ENCODE measurements around the gene DCP2. TPM values are rescaled to one million over a fixed set of nuclear protein-coding genes. Genes with fewer than 3 reads are reported as not detected.

Gene DCP2
- total RNA-seq, 1 donor from 2014 or later, result 93.0 TPM

DNA sequence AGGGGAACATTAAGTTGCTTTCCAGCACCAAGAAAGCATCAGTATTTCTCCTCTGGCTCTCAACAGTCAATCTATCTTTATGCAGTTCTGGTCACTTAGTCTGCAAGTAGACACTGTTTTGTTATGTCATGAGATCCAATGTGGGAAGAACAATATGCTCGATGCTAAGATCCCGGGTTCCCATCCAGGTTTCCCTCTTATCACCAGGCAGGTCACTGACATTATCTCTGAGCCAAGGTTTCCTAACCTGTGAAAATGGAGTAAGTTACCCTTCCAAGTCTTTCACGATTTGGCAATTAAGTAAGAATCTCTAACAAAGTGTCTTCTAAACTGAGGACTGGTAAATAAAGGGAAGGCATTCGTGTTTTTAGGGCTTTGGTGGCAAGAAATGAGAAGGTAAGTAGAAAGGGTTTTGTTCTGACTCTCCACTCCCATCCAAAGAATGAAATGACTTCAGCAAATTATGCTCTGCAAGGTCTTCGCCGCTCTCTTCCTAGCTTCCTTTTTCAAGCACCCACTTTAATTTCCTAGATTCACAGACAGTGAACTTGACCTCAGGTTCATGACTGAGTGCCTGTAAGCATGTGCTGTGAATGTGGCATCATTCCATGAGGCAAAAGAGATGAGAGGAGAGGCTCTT lies 86.4 kb downstream of the DCP2 start:
- no peak overlapping the region for H3K27ac Mint-ChIP-seq
- TF ChIP-seq, protein P1, sequence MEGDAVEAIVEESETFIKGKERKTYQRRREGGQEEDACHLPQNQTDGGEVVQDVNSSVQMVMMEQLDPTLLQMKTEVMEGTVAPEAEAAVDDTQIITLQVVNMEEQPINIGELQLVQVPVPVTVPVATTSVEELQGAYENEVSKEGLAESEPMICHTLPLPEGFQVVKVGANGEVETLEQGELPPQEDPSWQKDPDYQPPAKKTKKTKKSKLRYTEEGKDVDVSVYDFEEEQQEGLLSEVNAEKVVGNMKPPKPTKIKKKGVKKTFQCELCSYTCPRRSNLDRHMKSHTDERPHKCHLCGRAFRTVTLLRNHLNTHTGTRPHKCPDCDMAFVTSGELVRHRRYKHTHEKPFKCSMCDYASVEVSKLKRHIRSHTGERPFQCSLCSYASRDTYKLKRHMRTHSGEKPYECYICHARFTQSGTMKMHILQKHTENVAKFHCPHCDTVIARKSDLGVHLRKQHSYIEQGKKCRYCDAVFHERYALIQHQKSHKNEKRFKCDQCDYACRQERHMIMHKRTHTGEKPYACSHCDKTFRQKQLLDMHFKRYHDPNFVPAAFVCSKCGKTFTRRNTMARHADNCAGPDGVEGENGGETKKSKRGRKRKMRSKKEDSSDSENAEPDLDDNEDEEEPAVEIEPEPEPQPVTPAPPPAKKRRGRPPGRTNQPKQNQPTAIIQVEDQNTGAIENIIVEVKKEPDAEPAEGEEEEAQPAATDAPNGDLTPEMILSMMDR (IDR thresholded peaks at IDR 0.05; ENCODE audit: unreplicated experiment), result no peak
- peaks cover 10% of the 10 kb centered on the region for H3K4me1 Mint-ChIP-seq (ENCODE audit: low read depth)
- H3K27me3 Mint-ChIP-seq, result no peaks in the 10 kb centered on the region
- no peak for DNase-seq (ENCODE audit: low spot score, unreplicated experiment)
- peaks cover 5% of the 10 kb centered on the region for H3K36me3 Mint-ChIP-seq (ENCODE audit: insufficient read depth)
- H3K4me3 Mint-ChIP-seq (ENCODE audit: low read depth), result no peak overlapping the region
- H3K9me3 Mint-ChIP-seq (ENCODE audit: low read depth), result no peaks in the 10 kb centered on the region

DNA sequence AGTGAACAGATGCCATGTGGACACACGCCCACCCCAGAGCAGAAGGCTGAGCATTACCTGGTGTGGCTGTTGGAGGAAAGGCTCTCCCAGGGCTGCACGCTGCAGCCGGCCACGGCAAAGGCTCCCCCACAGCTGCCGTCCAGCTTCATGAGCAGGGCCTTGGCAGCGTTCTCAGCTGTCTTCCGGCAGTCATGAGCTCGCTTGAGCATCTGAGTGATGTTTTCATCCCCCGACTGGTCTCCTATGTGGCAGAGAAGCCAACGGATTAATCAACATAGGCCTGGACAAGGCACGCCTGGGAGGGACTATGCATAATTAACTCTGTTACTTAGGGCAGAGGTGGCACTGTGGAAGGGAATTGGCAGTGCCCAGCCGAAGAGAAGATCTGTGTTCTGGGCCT lies 87.3 kb downstream of the DCP2 start:
- Mint-ChIP-seq H3K9me3 (ENCODE audit: low read depth) (no peaks in the 10 kb centered on the region), H3K4me3 (ENCODE audit: low read depth) (no peak overlapping the region), H3K27ac (no peak overlapping the region), H3K27me3 (no peaks in the 10 kb centered on the region), H3K36me3 (ENCODE audit: insufficient read depth) (peaks cover 5% of the 10 kb centered on the region), H3K4me1 (ENCODE audit: low read depth) (peaks cover 10% of the 10 kb centered on the region)
- TF ChIP-seq, protein P1 (IDR thresholded peaks at IDR 0.05; ENCODE audit: unreplicated experiment), result no peak
- no peak for DNase-seq (ENCODE audit: low spot score, unreplicated experiment)

DNA sequence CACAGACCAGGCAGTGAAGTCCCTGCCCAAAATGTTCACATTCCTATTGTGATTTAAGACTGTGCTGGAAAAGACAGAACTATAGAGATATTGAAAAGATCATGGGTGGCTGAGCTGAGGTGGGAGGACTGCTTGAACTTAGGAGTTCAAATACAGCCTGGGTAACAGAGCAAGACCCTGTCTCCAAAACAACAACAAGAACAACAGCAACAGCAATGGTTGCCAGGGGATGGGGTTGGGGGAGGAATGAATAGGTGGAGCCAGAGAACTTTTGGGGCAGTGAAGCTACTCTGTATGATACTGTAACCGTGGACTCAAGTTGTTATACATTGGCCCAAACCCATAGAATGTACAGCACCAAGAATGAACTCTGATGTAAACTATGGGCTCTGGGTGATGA lies 88.2 kb downstream of the DCP2 start:
- Mint-ChIP-seq H3K27ac (no peak overlapping the region), H3K9me3 (ENCODE audit: low read depth) (no peaks in the 10 kb centered on the region), H3K4me1 (ENCODE audit: low read depth) (peaks cover 2% of the 10 kb centered on the region), H3K4me3 (ENCODE audit: low read depth) (no peak overlapping the region), H3K27me3 (no peaks in the 10 kb centered on the region), H3K36me3 (ENCODE audit: insufficient read depth) (peaks cover 5% of the 10 kb centered on the region)
- TF ChIP-seq, protein P1 (IDR thresholded peaks at IDR 0.05; ENCODE audit: unreplicated experiment), result no peak
- no peak for DNase-seq (ENCODE audit: low spot score, unreplicated experiment)

GRCh38 chr5:113065626-113066025 lies 89.0 kb downstream of the DCP2 start:
- H3K27me3 Mint-ChIP-seq, result no peaks in the 10 kb centered on the region
- H3K9me3 Mint-ChIP-seq (ENCODE audit: low read depth), result no peaks in the 10 kb centered on the region
- H3K36me3 Mint-ChIP-seq (ENCODE audit: insufficient read depth), result peaks cover 5% of the 10 kb centered on the region
- no peaks in the 10 kb centered on the region for H3K4me1 Mint-ChIP-seq (ENCODE audit: low read depth)
- DNase-seq (ENCODE audit: low spot score, unreplicated experiment), result no peak
- no peak overlapping the region for H3K27ac Mint-ChIP-seq
- TF ChIP-seq, protein P1 (IDR thresholded peaks at IDR 0.05; ENCODE audit: unreplicated experiment), result no peak
- H3K4me3 Mint-ChIP-seq (ENCODE audit: low read depth), result no peak overlapping the region

DNA sequence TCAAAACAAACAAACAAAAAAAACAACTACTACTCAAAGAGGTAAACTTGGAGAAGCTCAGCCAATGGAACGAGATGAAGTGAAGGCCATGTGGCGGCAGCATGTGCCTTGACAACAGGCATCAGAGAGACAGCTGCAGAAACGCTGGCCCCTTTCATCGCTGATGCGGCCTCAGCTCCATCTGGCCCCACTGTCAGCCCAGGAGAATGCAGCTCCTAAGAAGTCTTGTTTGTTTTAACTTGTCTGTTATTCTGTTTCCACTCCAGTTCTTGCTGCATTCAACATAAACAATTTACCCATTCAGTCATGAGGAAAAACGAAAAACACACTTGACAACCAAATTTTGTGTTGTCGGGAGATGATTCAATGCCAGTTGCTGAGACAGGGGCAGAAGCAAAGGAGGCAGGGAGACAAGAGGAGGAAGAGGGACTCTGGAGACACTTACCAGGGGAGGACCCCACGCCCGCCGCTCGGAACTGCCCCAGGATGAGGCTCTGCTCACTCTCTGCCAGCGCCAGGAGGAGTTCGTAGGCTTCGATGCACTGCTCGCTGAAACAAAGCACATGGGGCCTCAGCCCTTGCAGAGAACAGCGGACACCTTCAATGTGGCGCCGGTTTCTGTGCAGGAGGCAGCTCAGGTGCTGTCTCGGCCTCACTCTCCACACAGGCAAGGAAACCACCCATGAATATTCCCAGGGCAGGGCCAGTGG lies 91.2 kb downstream of the DCP2 start:
- Mint-ChIP-seq H3K4me1 (ENCODE audit: low read depth) (no peaks in the 10 kb centered on the region), H3K9me3 (ENCODE audit: low read depth) (no peaks in the 10 kb centered on the region), H3K27me3 (no peaks in the 10 kb centered on the region), H3K27ac (no peak overlapping the region), H3K4me3 (ENCODE audit: low read depth) (no peak overlapping the region), H3K36me3 (ENCODE audit: insufficient read depth) (peaks cover 3% of the 10 kb centered on the region)
- DNase-seq (ENCODE audit: low spot score, unreplicated experiment), result no peak
- TF ChIP-seq, protein P1 (IDR thresholded peaks at IDR 0.05; ENCODE audit: unreplicated experiment), result no peak
